Measurements from ENCODE around the gene TMEM255B. TPM values are rescaled to one million over a fixed set of nuclear protein-coding genes. Genes with fewer than 3 reads are reported as not detected.

The TMEM255B gene
- total RNA-seq, 1 donor from 2014 or later, result 321 TPM

GRCh38 chr13:113817860-113818691 is 59.0 kb downstream of the TMEM255B start:
- Mint-ChIP-seq H3K4me3 (ENCODE audit: unreplicated experiment) (peak overlapping the region; percentile 73), H3K27ac (ENCODE audit: unreplicated experiment) (peak overlapping the region; percentile 95), H3K9me3 (ENCODE audit: unreplicated experiment) (no peaks in the 10 kb centered on the region), H3K36me3 (ENCODE audit: low read depth, unreplicated experiment) (peaks cover 11% of the 10 kb centered on the region), H3K4me1 (ENCODE audit: unreplicated experiment) (peaks cover 30% of the 10 kb centered on the region), H3K27me3 (ENCODE audit: unreplicated experiment) (peaks cover 55% of the 10 kb centered on the region)
- TF ChIP-seq CTCF (IDR thresholded peaks at IDR 0.05; ENCODE audit: unreplicated experiment), result no peak
- DNase-seq (ENCODE audit: low spot score), result no peak

- Mint-ChIP-seq H3K4me3 (ENCODE audit: unreplicated experiment) (no peak overlapping the region), H3K27ac (ENCODE audit: unreplicated experiment) (peak overlapping the region; percentile 72), H3K27me3 (ENCODE audit: unreplicated experiment) (peaks cover 55% of the 10 kb centered on the region), H3K36me3 (ENCODE audit: low read depth, unreplicated experiment) (peaks cover 15% of the 10 kb centered on the region), H3K4me1 (ENCODE audit: unreplicated experiment) (peaks cover 32% of the 10 kb centered on the region), H3K9me3 (ENCODE audit: unreplicated experiment) (no peaks in the 10 kb centered on the region)
- DNase-seq (ENCODE audit: low spot score), result no peak
- no peak for TF ChIP-seq CTCF (IDR thresholded peaks at IDR 0.05; ENCODE audit: unreplicated experiment)
Measured at GRCh38 chr13:113818700-113819295, 59.8 kb downstream of the TMEM255B start.

GRCh38 chr13:113819341-113819730 is 60.3 kb downstream of the TMEM255B start:
- Mint-ChIP-seq H3K4me1 (ENCODE audit: unreplicated experiment) (peaks cover 29% of the 10 kb centered on the region), H3K27me3 (ENCODE audit: unreplicated experiment) (peaks cover 55% of the 10 kb centered on the region), H3K27ac (ENCODE audit: unreplicated experiment) (peak overlapping the region; percentile 72), H3K9me3 (ENCODE audit: unreplicated experiment) (no peaks in the 10 kb centered on the region), H3K36me3 (ENCODE audit: low read depth, unreplicated experiment) (peaks cover 14% of the 10 kb centered on the region), H3K4me3 (ENCODE audit: unreplicated experiment) (no peak overlapping the region)
- no peak for TF ChIP-seq CTCF (IDR thresholded peaks at IDR 0.05; ENCODE audit: unreplicated experiment)
- no peak for DNase-seq (ENCODE audit: low spot score)

- Mint-ChIP-seq H3K9me3 (ENCODE audit: unreplicated experiment) (no peaks in the 10 kb centered on the region), H3K27me3 (ENCODE audit: unreplicated experiment) (peaks cover 59% of the 10 kb centered on the region), H3K4me1 (ENCODE audit: unreplicated experiment) (peaks cover 29% of the 10 kb centered on the region), H3K27ac (ENCODE audit: unreplicated experiment) (peak overlapping the region; percentile 18), H3K4me3 (ENCODE audit: unreplicated experiment) (no peak overlapping the region), H3K36me3 (ENCODE audit: low read depth, unreplicated experiment) (peaks cover 18% of the 10 kb centered on the region)
- no peak for DNase-seq (ENCODE audit: low spot score)
- no peak for TF ChIP-seq CTCF (IDR thresholded peaks at IDR 0.05; ENCODE audit: unreplicated experiment)
Measured at GRCh38 chr13:113819731-113820715, 61.0 kb downstream of the TMEM255B start.
